OCI-LY3 (cell line): ENCODE data around the gene PET117.
"Not testable (repeated sequence)": the region's sequence is repeated elsewhere in the genome, so short reads cannot be mapped to it uniquely, and the experiment has no call there.

Source experiments
- H2AFZ ChIP-seq: fragments of 200-600, 300-600 bp; shearing (Covaris generic); 2 replicates; pipeline ENCODE4 v1.6.0; 2014; ENCODE audit warnings: antibody characterized with exemption, low read depth, low read length
- H3K27ac ChIP-seq: fragments of 200-600, 300-600 bp; sonication (generic); 2 replicates; pipeline ENCODE4 v1.5.1; 2014; ENCODE audit warnings: mild to moderate bottlenecking, low read length, moderate library complexity, mixed read lengths
- H3K27me3 ChIP-seq: fragments of 200-600, 300-600 bp; sonication (generic); 2 replicates; pipeline ENCODE4 v1.6.1; 2014; ENCODE audit warnings: low read depth, low read length, mixed read lengths
- H3K36me3 ChIP-seq: fragments of 200-600, 300-600 bp; sonication (generic); replicated peaks from 2 replicates; pipeline ENCODE3; 2014; ENCODE audit warnings: low read depth, low read length, mixed read lengths
- H3K4me1 ChIP-seq: fragments of 300-600, 200-600 bp; sonication (generic); 2 replicates; pipeline ENCODE4 v1.6.1; 2014; ENCODE audit warnings: low read length, mixed read lengths
- H3K4me2 ChIP-seq: fragments of 200-600, 300-600 bp; sonication (generic); 2 replicates; pipeline ENCODE4 v1.6.1; 2014; ENCODE audit warnings: low read length, mixed read lengths
- H3K4me3 ChIP-seq: fragments of 300-600, 200-600 bp; sonication (generic); 2 replicates; pipeline ENCODE4 v1.5.1; 2014; ENCODE audit warnings: antibody characterized with exemption, mild to moderate bottlenecking, low read length, moderate library complexity
- H3K79me2 ChIP-seq: fragments of 300-600, 200-600 bp; shearing (Covaris generic); 2 replicates; pipeline ENCODE4 v1.6.1; 2014; ENCODE audit warnings: mild to moderate bottlenecking, low read length, mixed read lengths
- H3K9ac ChIP-seq: fragments of 300-600, 200-600 bp; shearing (Covaris generic); 2 replicates; pipeline ENCODE4 v1.6.0; 2014; ENCODE audit warnings: mild to moderate bottlenecking, low read length, moderate library complexity
- H3K9me3 ChIP-seq: fragments of 200-600, 300-600 bp; shearing (Covaris generic); 2 replicates; pipeline ENCODE4 v1.6.1; 2014; ENCODE audit warnings: low read length, mixed read lengths; ENCODE audit not compliant: insufficient read depth
- H4K20me1 ChIP-seq: fragments of 200-600, 300-600 bp; sonication (generic); 2 replicates; pipeline ENCODE4 v1.6.1; 2016; ENCODE audit warnings: low read length, mixed read lengths; ENCODE audit not compliant: insufficient read depth
- CTCF ChIP-seq: fragments of 200-600, 300-600 bp; sonication (generic); IDR thresholded peaks from 2 replicates; pipeline ENCODE4 v1.5.1; 2014; ENCODE audit warnings: antibody characterized with exemption, low read length, low read depth
- EZH2phosphoT487 ChIP-seq: fragments of 200-600 bp; shearing (Covaris generic); IDR thresholded peaks from 2 replicates; pipeline ENCODE4 v1.6.1; 2018; ENCODE audit warnings: antibody characterized with exemption, mixed run types, low read depth

PET117 gene

GRCh38 chr20:18101125-18101810 lies 36.4 kb upstream of the PET117 start:
- Histone ChIP-seq H3K4me1 (no peaks in the 10 kb centered on the region), H2AFZ (no peak overlapping the region), H3K27me3 (peaks cover 8% of the 10 kb centered on the region; the same call in 1 of the 2 replicates), H4K20me1 (no peaks in the 10 kb centered on the region), H3K4me2 (no peak overlapping the region), H3K9ac (no peak overlapping the region), H3K9me3 (no peaks in the 10 kb centered on the region), H3K79me2 (no peaks in the 10 kb centered on the region), H3K27ac (no peak overlapping the region), H3K4me3 (no peak overlapping the region), H3K36me3 (no peaks in the 10 kb centered on the region)
- TF ChIP-seq EZH2phosphoT487 (no peak), CTCF (no peak)

- H3K9ac ChIP-seq, result no peak overlapping the region
- H3K27me3 ChIP-seq, result peaks cover 11% of the 10 kb centered on the region; the same call in 1 of the 2 replicates
- no peaks in the 10 kb centered on the region for H3K36me3 ChIP-seq
- H3K4me1 ChIP-seq, result no peaks in the 10 kb centered on the region
- TF ChIP-seq CTCF, result no peak
- no peak for TF ChIP-seq EZH2phosphoT487
- no peaks in the 10 kb centered on the region for H4K20me1 ChIP-seq
- no peak overlapping the region for H3K4me2 ChIP-seq
- H3K9me3 ChIP-seq, result no peaks in the 10 kb centered on the region
- H3K27ac ChIP-seq, result no peak overlapping the region
- H3K4me3 ChIP-seq, result no peak overlapping the region
- no peaks in the 10 kb centered on the region for H3K79me2 ChIP-seq
- H2AFZ ChIP-seq, result no peak overlapping the region
Observed at GRCh38 chr20:18103497-18103896, 34.2 kb upstream of the PET117 start.

- H3K4me3 ChIP-seq, result no peak overlapping the region
- no peak overlapping the region for H3K9ac ChIP-seq
- no peaks in the 10 kb centered on the region for H3K4me1 ChIP-seq
- no peak overlapping the region for H3K27ac ChIP-seq
- no peak overlapping the region for H2AFZ ChIP-seq
- TF ChIP-seq EZH2phosphoT487 (no peak), CTCF (no peak)
- no peaks in the 10 kb centered on the region for H4K20me1 ChIP-seq
- H3K79me2 ChIP-seq, result no peaks in the 10 kb centered on the region
- no peak overlapping the region for H3K4me2 ChIP-seq
- H3K27me3 ChIP-seq, result peaks cover 13% of the 10 kb centered on the region; the same call in 1 of the 2 replicates
- no peaks in the 10 kb centered on the region for H3K36me3 ChIP-seq
- H3K9me3 ChIP-seq, result no peaks in the 10 kb centered on the region
Observed at GRCh38 chr20:18108326-18108725, 29.3 kb upstream of the PET117 start.

GRCh38 chr20:18128574-18128973 lies 9.1 kb upstream of the PET117 start:
- not testable (repeated sequence) for H4K20me1 ChIP-seq, H3K36me3 ChIP-seq, H3K79me2 ChIP-seq, H3K9me3 ChIP-seq, H3K4me3 ChIP-seq, H3K27me3 ChIP-seq, H3K9ac ChIP-seq, H3K4me2 ChIP-seq, H3K4me1 ChIP-seq, H3K27ac ChIP-seq, H2AFZ ChIP-seq
